HG03095 (cell line): ENCODE measurements around the gene TMEM39A.

Source experiments
- ATAC-seq: cut with Tn5 transposase; IDR thresholded peaks from one replicate; pipeline ENCODE4 v1.9.1; 2021; ENCODE audit warnings: moderate library complexity; ENCODE audit not compliant: unreplicated experiment

Gene TMEM39A

DNA sequence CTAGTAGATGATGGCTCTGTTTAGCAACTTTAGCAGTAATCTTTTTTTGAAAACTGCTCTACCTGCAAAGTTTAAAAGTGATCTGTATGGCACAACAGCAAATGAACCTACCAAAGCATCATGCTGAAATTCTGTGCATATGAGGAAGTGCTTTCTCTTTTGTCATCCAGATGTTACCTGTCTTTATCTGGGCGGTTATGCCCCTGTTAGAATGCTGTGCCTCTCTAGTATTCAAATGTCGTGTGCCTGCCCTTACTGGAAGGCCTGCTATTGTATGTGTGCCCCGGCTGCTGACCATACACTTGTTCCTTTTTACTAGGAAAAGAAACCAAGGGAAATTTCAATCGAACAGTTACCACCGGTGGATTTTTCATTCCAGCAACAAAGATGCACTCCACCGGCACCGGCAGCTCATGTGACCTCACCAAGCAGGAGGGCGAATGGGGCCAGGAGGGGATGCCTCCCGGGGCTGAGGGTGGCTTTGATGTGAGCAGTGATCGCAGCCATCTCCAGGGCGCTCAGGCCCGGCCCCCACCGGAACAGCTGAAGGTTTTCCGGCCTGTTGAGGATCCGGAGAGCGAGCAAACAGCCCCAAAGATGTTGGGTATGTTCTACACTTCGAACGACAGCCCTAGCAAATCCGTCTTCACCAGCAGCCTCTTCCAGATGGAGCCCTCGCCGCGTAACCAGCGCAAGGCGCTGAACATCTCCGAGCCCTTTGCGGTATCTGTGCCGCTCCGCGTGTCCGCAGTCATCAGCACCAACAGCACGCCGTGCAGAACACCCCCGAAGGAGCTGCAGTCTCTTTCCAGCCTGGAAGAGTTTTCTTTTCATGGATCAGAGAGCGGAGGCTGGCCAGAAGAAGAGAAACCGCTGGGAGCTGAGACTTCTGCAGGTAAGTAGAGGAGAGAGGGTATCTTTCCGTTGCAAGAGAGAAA is 61.6 kb downstream of the TMEM39A start:
- ATAC-seq: peak; percentile 66

DNA sequence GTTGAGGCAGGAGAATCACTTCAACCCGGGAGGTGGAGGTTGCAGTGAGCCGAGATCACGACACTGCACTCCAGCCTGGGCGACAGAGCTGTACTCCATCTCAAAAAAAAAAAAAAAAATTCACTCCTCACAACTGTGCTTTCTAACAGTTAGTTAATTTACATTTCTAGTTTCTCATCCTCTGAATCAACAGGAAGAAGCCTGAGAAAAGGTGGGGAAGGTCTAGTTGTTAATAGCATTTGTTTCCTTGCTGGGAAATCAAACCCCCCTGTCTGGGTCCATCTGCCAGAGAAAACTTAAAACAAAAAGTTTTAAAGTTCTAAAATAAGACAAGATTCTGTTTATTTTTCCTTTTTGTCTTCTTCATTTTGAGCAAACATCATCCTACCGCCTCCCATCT is 62.3 kb downstream of the TMEM39A start:
- peak; percentile 56 for ATAC-seq

DNA sequence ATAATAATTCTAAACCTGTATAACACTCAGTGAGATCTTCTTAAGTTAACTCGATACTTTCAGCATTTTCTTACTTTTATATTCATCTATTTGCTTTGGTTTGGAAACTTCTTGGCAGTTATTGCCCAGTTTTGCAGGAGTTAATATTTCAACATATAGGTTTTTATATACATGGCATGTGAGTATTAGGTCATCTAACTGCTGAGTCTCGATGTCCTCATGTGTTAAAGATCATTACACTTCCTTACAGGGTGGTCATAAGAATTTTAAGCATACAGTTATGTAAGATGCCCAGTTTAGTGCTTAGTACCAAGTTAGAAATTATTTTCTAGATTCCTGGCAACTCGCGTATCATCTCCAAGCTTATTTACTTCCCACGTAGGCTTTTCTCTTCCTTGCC is 62.9 kb downstream of the TMEM39A start:
- no peak for ATAC-seq

DNA sequence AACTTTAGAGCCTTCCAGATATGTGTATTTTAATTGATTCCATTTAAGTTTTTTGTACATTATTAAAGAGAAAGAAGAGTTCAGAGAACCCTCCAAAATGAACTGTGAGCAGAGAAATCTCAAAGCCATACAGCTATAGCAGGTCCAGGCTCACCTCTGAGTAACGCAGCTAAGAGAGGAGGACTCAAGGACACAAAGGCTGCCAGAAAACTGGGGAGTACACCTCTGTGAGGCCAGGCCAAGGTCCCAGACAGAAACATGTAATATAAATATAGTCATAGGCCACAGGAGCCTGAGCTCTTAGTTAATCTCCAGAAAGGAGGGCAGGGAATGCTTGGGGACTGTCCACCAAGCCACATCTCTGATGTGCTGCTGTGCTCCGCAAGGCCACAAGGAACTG is 66.5 kb downstream of the TMEM39A start:
- no peak for ATAC-seq

DNA sequence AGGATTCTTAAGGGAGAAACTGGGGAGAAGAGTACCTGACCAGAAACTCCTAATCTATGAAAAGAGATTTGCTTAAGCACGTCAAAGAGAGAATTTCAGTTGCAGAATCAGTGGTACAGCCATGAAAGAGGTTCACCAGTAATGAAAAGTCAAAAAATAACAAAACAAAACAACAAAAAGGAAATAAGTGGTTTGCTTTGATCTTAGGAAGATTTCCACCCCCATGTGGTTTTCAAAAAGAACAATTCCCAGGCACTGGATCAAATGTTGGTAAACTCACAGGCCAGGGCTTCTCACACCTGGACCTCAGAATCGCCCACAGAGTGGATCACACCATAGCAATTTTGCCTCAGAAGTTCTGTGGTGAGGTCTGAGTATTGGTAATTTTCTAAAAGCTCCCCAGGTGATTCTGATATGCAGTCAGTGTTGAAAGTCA is 67.5 kb downstream of the TMEM39A start:
- peak; percentile 71 for ATAC-seq

DNA sequence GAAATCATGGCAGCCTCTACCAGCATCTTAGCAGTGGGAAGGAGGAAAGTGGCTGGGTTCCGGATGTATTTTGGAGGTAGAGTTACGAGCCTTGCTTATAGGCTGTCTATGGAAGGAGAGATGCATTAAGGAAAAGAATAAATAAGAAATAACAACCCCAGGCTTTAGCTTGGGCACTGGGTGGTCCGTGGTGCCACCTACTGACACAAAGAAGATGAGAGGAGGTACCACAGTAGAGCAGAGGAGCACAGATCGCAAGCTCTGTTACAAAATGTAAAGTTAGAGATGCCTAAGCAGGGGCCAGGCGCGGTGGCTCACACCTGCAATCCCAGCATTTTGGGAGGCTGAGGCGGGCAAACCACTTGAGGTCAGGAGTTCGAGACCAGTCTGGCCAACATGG is 74.8 kb downstream of the TMEM39A start:
- ATAC-seq: no peak

DNA sequence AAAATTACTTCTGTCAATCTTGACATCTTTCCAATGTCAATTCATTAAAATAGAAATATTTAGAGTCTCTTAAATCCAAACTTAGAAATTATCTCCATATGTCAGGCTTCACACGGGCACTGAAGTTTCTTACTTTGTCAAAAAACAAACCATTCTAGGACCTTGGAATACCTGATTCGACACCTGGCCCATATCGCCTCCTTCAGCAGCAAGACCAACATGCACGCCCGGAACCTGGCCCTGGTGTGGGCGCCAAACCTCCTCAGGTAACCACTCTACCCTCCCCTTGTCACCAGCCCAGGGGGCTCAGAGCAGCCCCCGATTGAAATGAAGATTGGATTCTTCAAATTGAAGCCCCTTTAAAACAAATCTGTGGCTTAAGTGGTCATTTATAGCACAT is 81.3 kb downstream of the TMEM39A start:
- no peak for ATAC-seq

DNA sequence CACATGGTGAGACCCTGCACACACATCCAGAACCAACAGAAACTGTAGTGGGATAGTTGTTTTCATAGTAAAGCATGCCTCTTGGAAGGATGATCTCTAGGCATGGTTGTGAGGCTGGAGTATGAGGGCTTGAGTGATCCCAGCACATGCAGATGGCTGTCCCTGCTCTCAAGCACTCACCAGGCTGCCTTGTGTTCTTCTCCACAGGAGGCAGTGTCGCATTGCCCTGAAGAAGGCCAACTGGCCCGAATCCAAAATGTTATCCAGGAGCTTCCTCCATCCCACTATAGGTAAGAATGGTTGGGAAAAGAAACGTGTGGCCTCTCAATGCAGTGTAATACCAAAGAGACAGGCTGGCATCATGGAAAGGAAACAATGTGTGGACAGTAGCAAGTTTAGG is 82.7 kb downstream of the TMEM39A start:
- ATAC-seq: no peak
